Keratinocyte (primary cell): ENCODE results near the gene RNF130.

Experiments
- EZH2 ChIP-seq: IDR thresholded peaks from one replicate; pipeline ENCODE4 v1.6.1; 2012; ENCODE audit warnings: inconsistent platforms, mild to moderate bottlenecking, low read length, moderate library complexity
- TF ChIP-seq, protein P1 (sequence below), 3 experiments: IDR thresholded peaks in 1 of 3; conservative IDR thresholded peaks in 1 of 3; optimal IDR thresholded peaks in 1 of 3; 2 replicates in 2 of 3; 3 replicates in 1 of 3; pipeline versions ENCODE3 to v1.5.1; 2011; ENCODE audit warnings: low read length in 3 of 3, mild to moderate bottlenecking in 3 of 3, moderate library complexity in 2 of 3, control low read depth in 1 of 3, inconsistent platforms in 1 of 3; ENCODE audit not compliant: insufficient read depth in 2 of 3; ENCODE audit errors: extremely low read depth in 1 of 3

- TF ChIP-seq, protein P1, sequence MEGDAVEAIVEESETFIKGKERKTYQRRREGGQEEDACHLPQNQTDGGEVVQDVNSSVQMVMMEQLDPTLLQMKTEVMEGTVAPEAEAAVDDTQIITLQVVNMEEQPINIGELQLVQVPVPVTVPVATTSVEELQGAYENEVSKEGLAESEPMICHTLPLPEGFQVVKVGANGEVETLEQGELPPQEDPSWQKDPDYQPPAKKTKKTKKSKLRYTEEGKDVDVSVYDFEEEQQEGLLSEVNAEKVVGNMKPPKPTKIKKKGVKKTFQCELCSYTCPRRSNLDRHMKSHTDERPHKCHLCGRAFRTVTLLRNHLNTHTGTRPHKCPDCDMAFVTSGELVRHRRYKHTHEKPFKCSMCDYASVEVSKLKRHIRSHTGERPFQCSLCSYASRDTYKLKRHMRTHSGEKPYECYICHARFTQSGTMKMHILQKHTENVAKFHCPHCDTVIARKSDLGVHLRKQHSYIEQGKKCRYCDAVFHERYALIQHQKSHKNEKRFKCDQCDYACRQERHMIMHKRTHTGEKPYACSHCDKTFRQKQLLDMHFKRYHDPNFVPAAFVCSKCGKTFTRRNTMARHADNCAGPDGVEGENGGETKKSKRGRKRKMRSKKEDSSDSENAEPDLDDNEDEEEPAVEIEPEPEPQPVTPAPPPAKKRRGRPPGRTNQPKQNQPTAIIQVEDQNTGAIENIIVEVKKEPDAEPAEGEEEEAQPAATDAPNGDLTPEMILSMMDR (optimal IDR thresholded peaks at IDR 0.05 in 1 of 3, IDR thresholded peaks at IDR 0.05 in 1 of 3, conservative IDR thresholded peaks at IDR 0.05 in 1 of 3; ENCODE audit: extremely low read depth in 1 of 3, insufficient read depth in 2 of 3, low read length in 3 of 3), result no peak
- no peak for TF ChIP-seq EZH2
These were observed 90.8 kb downstream of the RNF130 start for GRCh38 chr5:179980767-179981166.
